Prostate gland (tissue), 2 donors: ENCODE measurements around the gene LUC7L3.

Source experiments
- CTCF ChIP-seq, 4 experiments: fragments of 200-600 bp in 2 of 4; fragments of 450-650 bp in 2 of 4; sonication (generic) in 2 of 4; IDR thresholded peaks; 1 replicate in 3 of 4; 2 replicates in 1 of 4; pipeline ENCODE4 v1.5.1; 2016 to 2019; ENCODE audit warnings: antibody characterized with exemption in 4 of 4, mild to moderate bottlenecking in 2 of 4, moderate library complexity in 2 of 4
- POLR2A ChIP-seq: fragments of 450-650 bp; IDR thresholded peaks from one replicate; pipeline ENCODE4 v1.6.1; 2016; ENCODE audit warnings: antibody characterized with exemption, mild to moderate bottlenecking

GRCh38 chr17:50680126-50680525 lies 39.3 kb upstream of the LUC7L3 start:
- TF ChIP-seq POLR2A (no peak), CTCF (IDR thresholded peaks at IDR 0.05) (no peak)
